GM19463 (cell line): Measurements from ENCODE around the gene PSMB1.
A peak's percentile ranks its signal among the peaks of the same experiment; 100 is the strongest.
"Not testable (repeated sequence)": the region's sequence is repeated elsewhere in the genome, so short reads cannot be mapped to it uniquely, and the experiment has no call there.

Experiments used
- ATAC-seq: cut with Tn5 transposase; IDR thresholded peaks from one replicate; pipeline ENCODE4 v1.9.1; 2021; ENCODE audit warnings: mild to moderate bottlenecking, moderate library complexity; ENCODE audit not compliant: unreplicated experiment

Gene PSMB1

GRCh38 chr6:170536671-170537070 is 16.4 kb downstream of the PSMB1 start:
- ATAC-seq, result no peak

DNA sequence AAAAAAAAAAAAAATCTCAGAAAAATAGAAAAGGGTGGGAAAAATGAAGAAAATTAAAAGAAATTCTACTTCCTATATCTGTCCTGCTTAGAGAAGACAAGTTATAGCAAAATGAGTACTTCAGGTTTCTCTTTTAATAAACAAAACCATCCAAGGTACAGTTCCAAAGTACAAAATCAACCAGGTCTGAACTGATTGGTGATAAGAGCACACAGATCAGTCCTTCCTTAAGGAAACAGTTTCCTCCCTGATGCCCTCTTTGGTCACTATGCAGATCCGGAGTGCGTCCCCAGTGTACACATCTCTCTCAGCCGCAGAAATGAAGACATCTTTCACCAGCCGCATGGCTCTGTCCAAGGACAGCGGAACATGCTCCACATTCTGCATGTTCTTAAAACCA is 18.1 kb downstream of the PSMB1 start:
- ATAC-seq, result no peak

DNA sequence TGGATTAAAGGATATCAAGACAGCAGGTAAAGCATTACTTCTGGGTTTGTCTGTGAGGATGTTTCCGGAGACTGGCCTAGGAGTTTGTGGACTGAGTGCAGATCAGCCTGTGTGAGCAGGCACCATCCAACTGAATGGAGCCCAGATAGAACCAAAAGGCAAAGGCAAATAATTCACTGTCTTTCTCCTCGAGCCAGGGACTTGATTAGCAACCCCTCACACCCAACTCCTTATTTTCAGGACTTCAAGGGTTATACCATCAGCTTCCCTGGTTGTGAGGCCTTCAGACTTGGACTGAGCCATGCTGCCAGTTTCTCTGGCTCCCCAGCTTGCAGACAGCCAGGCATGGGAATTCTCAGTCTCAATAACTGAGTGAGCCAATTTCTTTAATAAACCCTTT is 19.3 kb downstream of the PSMB1 start:
- no peak for ATAC-seq

- no peak for ATAC-seq
Observed at GRCh38 chr6:170532867-170533488, 20.1 kb downstream of the PSMB1 start.

DNA sequence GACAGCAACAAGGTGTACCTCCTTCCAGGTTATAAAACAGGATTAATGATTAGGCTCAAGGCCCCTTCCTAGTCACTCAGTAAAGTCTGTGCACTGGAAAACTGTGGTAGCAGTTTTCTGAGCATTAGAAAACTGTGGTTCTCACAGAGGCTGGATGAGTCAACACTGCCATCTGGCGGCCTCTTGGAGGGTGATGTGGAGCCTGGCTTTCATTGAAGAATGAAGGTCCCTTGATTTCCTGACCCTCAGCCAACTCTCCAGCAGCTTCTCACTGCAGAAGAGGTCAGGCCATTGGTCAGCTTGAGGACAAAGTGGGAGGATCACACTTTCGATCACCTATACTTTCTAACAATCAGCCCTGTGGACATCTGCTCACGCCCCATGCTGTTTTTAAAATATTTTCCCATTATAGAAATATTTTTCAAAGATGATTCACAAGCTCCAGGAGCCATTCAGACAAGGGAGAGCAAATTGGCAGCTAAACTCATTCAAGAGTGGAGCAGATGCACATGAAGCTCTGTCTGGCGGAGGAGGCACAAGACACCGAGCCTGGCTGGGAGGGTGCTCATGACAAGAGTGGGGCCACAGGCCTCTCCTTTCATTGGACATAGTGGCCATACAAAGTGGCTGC is 23.2 kb downstream of the PSMB1 start:
- peak; percentile 70 for ATAC-seq

DNA sequence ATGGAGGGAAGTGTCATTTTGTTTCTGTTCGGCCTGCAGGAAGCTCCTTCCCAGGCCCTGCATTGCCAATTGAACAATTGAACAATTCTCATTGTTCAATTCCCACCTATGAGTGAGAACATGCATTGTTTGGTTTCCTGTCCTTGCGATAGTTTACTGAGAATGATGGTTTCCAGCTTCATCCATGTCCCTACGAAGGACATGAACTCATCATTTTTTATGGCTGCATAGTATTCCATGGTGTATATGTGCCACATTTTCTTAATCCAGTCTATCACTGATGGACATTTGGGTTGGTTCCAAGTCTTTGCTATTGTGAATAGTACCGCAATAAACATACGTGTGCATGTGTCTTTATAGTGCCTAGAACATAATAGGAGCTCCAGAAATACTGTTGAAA is 25.1 kb downstream of the PSMB1 start:
- ATAC-seq, result not testable (repeated sequence)

DNA sequence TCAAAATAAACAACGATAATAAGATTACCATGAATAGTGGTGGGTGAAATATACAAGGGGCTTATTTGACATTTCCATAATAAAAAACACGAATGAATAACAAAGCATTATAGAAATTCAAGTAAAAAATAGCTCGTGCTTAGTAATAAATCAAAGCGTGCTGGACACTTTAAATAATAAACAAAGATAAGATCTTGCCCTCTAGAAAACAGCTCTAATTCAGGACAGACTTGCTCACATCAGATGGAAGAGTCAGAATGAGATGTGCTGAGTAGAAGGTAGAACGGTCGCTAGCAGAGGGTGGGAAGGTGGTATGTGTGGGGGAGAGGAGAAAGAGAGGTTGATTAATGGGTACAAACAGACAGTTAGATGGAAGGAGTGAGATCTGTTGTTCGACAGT is 27.3 kb downstream of the PSMB1 start:
- no peak for ATAC-seq

DNA sequence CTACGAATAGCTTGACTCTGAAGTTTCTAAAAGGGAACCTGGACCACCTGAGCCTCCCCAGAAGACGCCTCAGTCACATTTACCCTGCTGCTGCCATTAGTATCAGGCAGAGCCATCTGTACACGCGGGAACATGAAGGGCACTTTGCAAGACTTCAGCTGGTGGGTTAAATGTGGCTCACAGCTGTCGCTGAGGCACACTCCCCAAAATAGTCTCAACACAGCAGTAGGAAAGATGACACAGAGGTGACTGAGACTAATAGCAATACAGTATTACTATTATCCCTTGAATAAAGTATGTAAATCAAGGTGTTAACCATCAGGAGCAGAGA is 29.0 kb downstream of the PSMB1 start:
- ATAC-seq, result no peak

DNA sequence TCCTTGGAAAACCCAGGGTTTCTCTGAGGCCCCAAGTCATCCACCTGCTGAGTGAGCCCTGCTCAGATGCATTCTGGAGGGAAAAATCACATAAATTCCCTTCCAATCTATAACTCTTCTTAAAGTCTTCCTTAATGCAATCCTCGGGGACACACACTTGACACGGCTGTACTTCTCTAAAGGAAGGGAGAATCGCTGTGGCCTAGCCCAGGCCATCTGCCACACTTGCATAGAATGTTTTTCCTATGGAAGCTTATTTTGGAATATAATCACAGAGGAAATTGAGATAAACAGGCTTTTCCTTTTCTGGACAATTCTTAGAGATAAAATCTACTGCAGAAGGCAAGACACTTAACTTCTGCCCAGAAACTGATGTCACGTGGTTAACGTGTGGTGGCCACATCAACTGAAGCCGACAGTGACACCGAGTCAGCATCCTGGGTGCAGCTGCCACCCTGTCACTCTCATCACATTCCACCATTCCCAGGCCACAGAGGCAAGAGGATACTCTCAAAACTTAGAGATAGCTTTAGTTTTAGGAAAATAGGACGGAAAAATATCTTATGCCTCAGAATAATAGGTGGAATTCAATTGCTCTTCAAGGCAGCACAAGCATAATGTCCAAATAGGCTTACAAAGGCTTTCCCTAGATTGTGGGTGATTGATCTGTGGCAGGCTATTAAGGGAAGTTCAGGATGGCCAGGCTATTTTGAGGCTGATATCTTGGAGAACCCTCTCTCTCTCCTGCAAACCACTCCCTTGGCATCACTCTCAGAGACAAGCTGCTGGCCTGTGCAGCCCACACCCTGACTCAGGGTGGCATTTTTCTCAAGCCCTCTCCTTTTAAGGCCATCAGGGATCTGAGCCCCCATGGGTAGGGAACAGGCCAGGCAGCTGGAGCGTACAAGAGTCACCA is 29.6 kb downstream of the PSMB1 start:
- no peak for ATAC-seq

GRCh38 chr6:170522565-170523183 is 30.4 kb downstream of the PSMB1 start:
- ATAC-seq, result peak; percentile 48

DNA sequence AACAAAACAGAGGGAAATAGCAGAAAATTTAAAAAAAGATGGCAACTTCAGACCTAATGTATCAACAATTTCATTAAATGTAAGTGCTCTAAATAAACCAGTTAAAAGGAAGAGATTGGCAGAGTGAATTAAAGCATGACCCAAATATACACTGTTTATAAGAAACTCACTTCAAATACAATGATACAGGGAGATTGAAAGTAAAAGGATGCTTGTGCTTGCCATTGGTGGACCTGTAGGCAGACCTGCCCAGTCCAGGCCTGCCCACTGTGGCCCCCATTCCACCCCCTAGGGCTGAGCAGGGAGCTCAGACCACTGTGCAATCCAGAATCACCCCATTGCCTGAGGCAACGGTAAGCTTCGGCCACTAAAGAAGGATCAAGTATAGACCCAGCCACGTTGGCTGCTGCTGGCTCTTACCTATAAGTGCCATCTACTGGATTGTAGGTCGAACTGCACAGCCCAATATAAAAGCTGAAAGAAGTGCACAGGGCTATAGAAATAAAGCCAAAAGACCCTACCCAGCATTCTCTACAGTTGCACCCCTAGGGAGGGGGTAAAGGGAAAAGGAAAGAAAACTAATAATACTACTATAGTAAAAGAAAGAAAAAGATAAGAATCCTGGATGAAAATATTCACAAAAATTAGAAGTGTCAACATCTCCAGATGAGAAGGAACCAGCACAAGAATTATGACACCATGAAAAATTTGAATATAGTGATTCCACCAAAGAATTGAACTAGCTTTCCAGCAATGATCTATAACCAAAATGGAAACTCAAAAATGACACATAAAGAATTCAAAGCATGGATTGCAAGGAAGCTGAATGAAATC is 36.1 kb downstream of the PSMB1 start:
- ATAC-seq, result peak; percentile 91

- ATAC-seq, result no peak
Observed at GRCh38 chr6:170514908-170515307, 38.2 kb downstream of the PSMB1 start.

GRCh38 chr6:170512249-170512648 is 40.9 kb downstream of the PSMB1 start:
- no peak for ATAC-seq

- ATAC-seq, result no peak
Observed at GRCh38 chr6:170510631-170511030, 42.5 kb downstream of the PSMB1 start.

- ATAC-seq, result no peak
Observed at GRCh38 chr6:170509723-170510018, 43.4 kb downstream of the PSMB1 start.

GRCh38 chr6:170508892-170509722 is 44.0 kb downstream of the PSMB1 start:
- ATAC-seq, result not testable (repeated sequence)

GRCh38 chr6:170508275-170508674 is 44.8 kb downstream of the PSMB1 start:
- ATAC-seq, result not testable (repeated sequence)

DNA sequence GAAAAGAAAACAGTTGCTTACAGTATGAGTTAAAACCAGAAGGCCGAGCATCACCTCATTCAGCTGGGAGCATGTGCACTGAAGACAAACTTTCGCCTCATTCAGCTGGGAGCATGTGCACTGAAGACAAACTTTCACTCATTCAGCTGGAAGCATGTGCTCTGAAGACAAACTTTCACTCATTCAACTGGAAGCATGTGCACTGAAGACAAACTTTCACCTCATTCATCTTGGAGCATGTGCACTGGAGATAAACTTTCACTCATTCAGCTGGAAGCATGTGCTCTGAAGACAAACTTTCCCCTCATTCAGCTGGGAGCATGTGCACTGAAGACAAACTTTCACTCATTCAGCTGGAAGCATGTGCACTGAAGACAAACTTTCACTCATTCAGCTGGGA is 45.4 kb downstream of the PSMB1 start:
- ATAC-seq, result not testable (repeated sequence)

- no peak for ATAC-seq
Observed at GRCh38 chr6:170506446-170506845, 46.7 kb downstream of the PSMB1 start.

GRCh38 chr6:170505306-170505705 is 47.8 kb downstream of the PSMB1 start:
- ATAC-seq, result no peak
